Liver (tissue), 9 donors: Measurements from ENCODE around the gene PARD3B. TPM values are rescaled to one million over a fixed set of nuclear protein-coding genes. Genes with fewer than 3 reads are reported as not detected.
A peak's percentile ranks its signal among the peaks of the same experiment; 100 is the strongest.

ENCODE experiments used
- DNase-seq: peaks from one replicate; pipeline ENCODE4 v3.0.0-alpha.2; 2017; ENCODE audit warnings: low spot score
- H3K27ac ChIP-seq, 2 donors: one replicate each; pipeline ENCODE4 v1.7.0; 2013; ENCODE audit warnings: inconsistent platforms in 2 of 2, low read length in 2 of 2, control low read depth in 1 of 2, low read depth in 1 of 2, mild to moderate bottlenecking in 1 of 2
- H3K27me3 ChIP-seq, 4 donors: one replicate each; pipeline versions ENCODE4 v1.6.1 to v1.7.0; 2013; ENCODE audit warnings: low read length in 3 of 4, inconsistent platforms in 1 of 4, mild to moderate bottlenecking in 1 of 4, moderate library complexity in 1 of 4; ENCODE audit not compliant: control insufficient read depth in 4 of 4, insufficient read depth in 4 of 4
- H3K36me3 ChIP-seq, 4 donors: one replicate each; pipeline versions ENCODE4 v1.6.1 to v1.7.0; 2013; ENCODE audit warnings: low read length in 3 of 4, mild to moderate bottlenecking in 3 of 4, low read depth in 1 of 4, moderate library complexity in 1 of 4; ENCODE audit not compliant: control insufficient read depth in 4 of 4, insufficient read depth in 3 of 4
- H3K4me1 ChIP-seq, 4 donors: one replicate each; pipeline versions ENCODE4 v1.6.1 to v1.7.0; 2013; ENCODE audit warnings: low read length in 3 of 4, mild to moderate bottlenecking in 3 of 4, moderate library complexity in 1 of 4; ENCODE audit not compliant: control insufficient read depth in 4 of 4, insufficient read depth in 4 of 4
- H3K4me3 ChIP-seq, 3 donors: one replicate each; pipeline versions ENCODE4 v1.6.1 to v1.7.0; 2013; ENCODE audit warnings: low read length in 3 of 3, control low read depth in 1 of 3, low read depth in 1 of 3, mild to moderate bottlenecking in 1 of 3
- H3K9ac ChIP-seq, 2 donors: one replicate each; pipeline ENCODE4 v1.7.0; 2013; ENCODE audit warnings: low read length in 2 of 2, mild to moderate bottlenecking in 2 of 2, moderate library complexity in 2 of 2, control low read depth in 1 of 2, low read depth in 1 of 2
- H3K9me3 ChIP-seq, 4 donors: one replicate each; pipeline versions ENCODE4 v1.6.1 to v1.7.0; 2013; ENCODE audit warnings: low read length in 3 of 4; ENCODE audit not compliant: control insufficient read depth in 4 of 4
- CTCF ChIP-seq: fragments of 150-350 bp; IDR thresholded peaks from 2 replicates; pipeline ENCODE4 v1.5.1; 2017; ENCODE audit warnings: improper control_type of control experiment, low read depth, low read length; ENCODE audit not compliant: missing input control
- EGR1 ChIP-seq, 2 donors: IDR thresholded peaks; 2 replicates each; pipeline ENCODE4 v1.6.1; 2016 to 2018; ENCODE audit warnings: antibody characterized with exemption in 2 of 2, low read depth in 2 of 2
- FOXA1 ChIP-seq: IDR thresholded peaks from 2 replicates; pipeline ENCODE4 v1.6.1; 2016; ENCODE audit warnings: antibody characterized with exemption
- FOXA2 ChIP-seq: IDR thresholded peaks from 2 replicates; pipeline ENCODE4 v1.6.1; 2016; ENCODE audit warnings: antibody characterized with exemption
- GABPA ChIP-seq, 2 donors: IDR thresholded peaks in 1 of 2; conservative IDR thresholded peaks in 1 of 2; 2 replicates each; pipeline ENCODE4 v1.6.1; 2016; ENCODE audit warnings: antibody characterized with exemption in 2 of 2, mild to moderate bottlenecking in 1 of 2, moderate library complexity in 1 of 2
- HNF4A ChIP-seq, 2 donors: conservative IDR thresholded peaks; 2 replicates each; pipeline ENCODE4 v1.6.1; 2016; ENCODE audit warnings: antibody characterized with exemption in 2 of 2, mild to moderate bottlenecking in 2 of 2
- HNF4G ChIP-seq: IDR thresholded peaks from 2 replicates; pipeline ENCODE4 v1.6.1; 2016; ENCODE audit warnings: antibody characterized with exemption
- JUND ChIP-seq, 2 donors: IDR thresholded peaks; 2 replicates each; pipeline ENCODE4 v1.6.1; 2016; ENCODE audit warnings: antibody characterized with exemption in 2 of 2
- MAX ChIP-seq: IDR thresholded peaks from 2 replicates; pipeline ENCODE4 v1.6.1; 2016; ENCODE audit warnings: antibody characterized with exemption
- RAD21 ChIP-seq, 2 donors: IDR thresholded peaks; 2 replicates each; pipeline ENCODE4 v1.6.1; 2016; ENCODE audit warnings: antibody characterized with exemption in 2 of 2, mild to moderate bottlenecking in 2 of 2
- RXRA ChIP-seq, 2 donors: IDR thresholded peaks; 2 replicates each; pipeline ENCODE4 v1.6.1; 2017 to 2018; ENCODE audit warnings: antibody characterized with exemption in 2 of 2, mild to moderate bottlenecking in 1 of 2
- SP1 ChIP-seq: IDR thresholded peaks from 2 replicates; pipeline ENCODE4 v1.6.1; 2018; ENCODE audit warnings: antibody characterized with exemption, mild to moderate bottlenecking
- TAF1 ChIP-seq: conservative IDR thresholded peaks from 2 replicates; pipeline ENCODE4 v1.6.1; 2016; ENCODE audit warnings: antibody characterized with exemption, mild to moderate bottlenecking
- YY1 ChIP-seq: IDR thresholded peaks from 2 replicates; pipeline ENCODE4 v1.6.1; 2016; ENCODE audit warnings: antibody characterized with exemption, mild to moderate bottlenecking
- ZBTB33 ChIP-seq: IDR thresholded peaks from 2 replicates; pipeline ENCODE4 v1.6.1; 2016; ENCODE audit warnings: antibody characterized with exemption
- WGBS: extraction: QIAGEN DNeasy Blood & Tissue Kit; methylation state at CpG from one replicate; pipeline ENCODE4 v1.1.7; 2013; 5-methylcytosine and 5-hydroxymethylcytosine counted together
- polyA plus RNA-seq, 2 donors: library from polyadenylated mRNA; stranded (reverse) in 1 of 2; unstranded in 1 of 2; fragments of 200-250 nt in 1 of 2; fragments of >200 nt in 1 of 2; fragmentation: Nextera tagmentation in 1 of 2; extraction: Ambion mirVana in 1 of 2; gene quantifications; one replicate each; pipeline versions ENCODE4 v1.2.1 to v1.2.3, GENCODE V29; 2013 to 2015
- total RNA-seq, 2 donors: library from RNA; depleted of rRNA; stranded (reverse); fragments of >200 nt; gene quantifications; one replicate each; pipeline ENCODE4 v1.2.3, GENCODE V29; 2014
- donor health status: healthy.
- donor health status: healthy.
- donor health status: healthy.
- donor health status: healthy.
- donor health status: healthy.

The PARD3B gene
- total and polyA plus RNA-seq, 4 donors: 1.1 to 10.3 (median 3.7) TPM

- peak; percentile 35 for TF ChIP-seq MAX
- no peak for TF ChIP-seq TAF1
- no peak for TF ChIP-seq ZBTB33
- TF ChIP-seq SP1: peak; percentile 46
- no peak for TF ChIP-seq EGR1 (IDR thresholded peaks at IDR 0.05; ENCODE audit: low read depth in 2 of 2)
- TF ChIP-seq RXRA (IDR thresholded peaks at IDR 0.05): peak; percentile 64 to 81
- TF ChIP-seq HNF4A (conservative IDR thresholded peaks at IDR 0.05): peak; percentile 59 to 67
- peak; percentile 99 for TF ChIP-seq FOXA2
Observed at GRCh38 chr2:204670124-204670523, 124.8 kb downstream of the PARD3B start (continued).

DNA sequence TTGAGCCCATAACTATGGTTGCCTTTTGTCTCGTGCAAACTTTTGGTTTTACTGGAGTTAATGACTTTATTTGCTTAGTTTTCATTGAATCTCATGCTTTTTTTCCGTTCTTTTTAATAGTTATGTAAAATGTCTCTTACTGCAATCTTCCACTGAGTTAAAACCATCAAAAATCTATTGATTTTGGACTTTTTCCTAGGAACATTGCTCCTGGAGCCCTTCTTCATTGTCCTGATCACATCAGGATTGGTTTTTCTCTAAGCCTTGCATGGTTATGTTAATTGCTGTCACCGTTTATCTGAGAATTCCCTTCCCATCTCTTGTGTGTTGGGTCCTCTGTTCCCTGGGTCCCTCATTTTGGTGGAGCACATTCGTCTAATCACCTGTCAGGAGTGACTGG lies 125.5 kb downstream of the PARD3B start:
- DNase-seq: no peak
- no peaks in the 10 kb centered on the region for H3K9me3 ChIP-seq
- no peaks in the 10 kb centered on the region for H3K27me3 ChIP-seq
- H3K9ac ChIP-seq: no peak overlapping the region
- no peak overlapping the region for H3K4me3 ChIP-seq
- WGBS: 46% methylated on average over 4 of the region's 4 CpGs
- H3K36me3 ChIP-seq: no peaks in the 10 kb centered on the region
- TF ChIP-seq MAX: no peak
- TF ChIP-seq YY1: peak; percentile 36
- TF ChIP-seq FOXA1: no peak
- peak; percentile 1 for TF ChIP-seq TAF1
- TF ChIP-seq HNF4A (conservative IDR thresholded peaks at IDR 0.05): peak in 1 of 2 donors; percentile 31
- no peak for TF ChIP-seq CTCF
- no peak for TF ChIP-seq HNF4G
- no peak for TF ChIP-seq FOXA2
- TF ChIP-seq RXRA (IDR thresholded peaks at IDR 0.05): peak in 1 of 2 donors; percentile 11
- TF ChIP-seq ZBTB33: no peak
- H3K27ac ChIP-seq: peak overlapping the region; percentile 13 to 61
- H3K4me1 ChIP-seq: peaks cover 4 to 31% (median 15%) of the 10 kb centered on the region in 4 donors

DNA sequence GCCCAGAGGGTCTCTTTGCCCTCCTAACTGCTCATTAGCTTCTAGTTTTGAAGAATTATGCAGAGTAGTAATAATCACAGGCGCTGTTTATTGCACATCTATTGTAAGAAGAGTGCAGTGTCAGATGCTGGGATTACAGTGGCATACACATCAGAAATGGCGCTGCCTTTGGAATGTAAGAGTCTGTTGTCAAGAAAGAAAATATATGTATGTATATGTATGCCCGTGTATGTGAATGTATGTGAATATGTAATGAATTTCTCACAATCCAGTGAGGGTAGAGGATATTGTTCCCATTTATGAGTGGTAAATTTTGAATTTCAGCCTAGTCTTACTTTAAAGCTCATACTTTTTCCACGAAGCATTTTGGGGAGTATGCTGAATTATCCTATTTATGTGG lies 127.5 kb downstream of the PARD3B start:
- TF ChIP-seq SP1 (no peak), FOXA2 (no peak), RXRA (IDR thresholded peaks at IDR 0.05) (no peak), EGR1 (IDR thresholded peaks at IDR 0.05; ENCODE audit: low read depth in 2 of 2) (no peak), HNF4G (no peak), JUND (IDR thresholded peaks at IDR 0.05) (no peak), CTCF (no peak), GABPA (IDR thresholded peaks at IDR 0.05 in 1 of 2, conservative IDR thresholded peaks at IDR 0.05 in 1 of 2) (no peak), RAD21 (IDR thresholded peaks at IDR 0.05) (no peak)
- Histone ChIP-seq H3K9me3 (no peaks in the 10 kb centered on the region), H3K4me1 (peaks cover 4 to 26% (median 15%) of the 10 kb centered on the region in 4 donors), H3K36me3 (no peaks in the 10 kb centered on the region), H3K4me3 (no peak overlapping the region), H3K9ac (no peak overlapping the region), H3K27me3 (no peaks in the 10 kb centered on the region), H3K27ac (no peak overlapping the region)
- WGBS: 71% methylated on average over 4 of the region's 4 CpGs
- no peak for DNase-seq
